H1 (cell line): Measurements from ENCODE around the gene BRK1. TPM values are rescaled to one million over a fixed set of nuclear protein-coding genes. Genes with fewer than 3 reads are reported as not detected.
"Not testable (repeated sequence)": the region's sequence is repeated elsewhere in the genome, so short reads cannot be mapped to it uniquely, and the experiment has no call there.

ENCODE experiments used
- CTCF ChIA-PET: fragments of 300-600 bp; sonication (Branson Sonifier 250); formaldehyde crosslinking; loops from one replicate; lab custom pipeline; 2021; ENCODE audit not compliant: partially characterized antibody; lab: Charles Lee
- POLR2A ChIA-PET: fragments of 300-600 bp; sonication (Branson Sonifier 250); formaldehyde crosslinking; loops from one replicate; lab custom pipeline; 2021; ENCODE audit warnings: inconsistent platforms; ENCODE audit not compliant: partially characterized antibody; lab: Charles Lee
- DNase-seq, 2 experiments: peaks; one replicate each; pipeline versions ENCODE4 v3.0.0 to v3.0.0-alpha.2; 2010 to 2022; ENCODE audit warnings: low spot score in 2 of 2, low read depth in 1 of 2, mixed read lengths in 1 of 2
- FAIRE-seq: peaks from 2 replicates; lab custom pipeline; 2011; peaks lifted over from hg19 to GRCh38; lab: Jason Lieb, UNC
- H2AFZ ChIP-seq: 2 replicates; pipeline ENCODE4 v1.8.1; 2012; ENCODE audit warnings: low read length, inconsistent platforms
- H2AK5ac ChIP-seq: 2 replicates; pipeline ENCODE4 v1.6.1; 2013; ENCODE audit warnings: low read depth, low read length
- H2BK120ac ChIP-seq: replicated peaks from 2 replicates; pipeline ENCODE3; 2013; ENCODE audit warnings: low read depth, low read length, inconsistent platforms
- H2BK12ac ChIP-seq: 2 replicates; pipeline ENCODE4 v1.6.1; 2013; ENCODE audit warnings: low read depth, low read length
- H2BK15ac ChIP-seq: 2 replicates; pipeline ENCODE4 v1.6.1; 2013; ENCODE audit warnings: low read length
- H2BK20ac ChIP-seq: 2 replicates; pipeline ENCODE4 v1.6.1; 2013; ENCODE audit warnings: low read length
- H2BK5ac ChIP-seq: 2 replicates; pipeline ENCODE4 v1.6.1; 2013; ENCODE audit warnings: low read depth, low read length
- H3K14ac ChIP-seq: 2 replicates; pipeline ENCODE4 v1.6.1; 2013; ENCODE audit warnings: inconsistent platforms; ENCODE audit not compliant: insufficient read length
- H3K18ac ChIP-seq: 2 replicates; pipeline ENCODE4 v1.6.1; 2013; ENCODE audit warnings: low read length; ENCODE audit errors: extremely low read depth
- H3K23ac ChIP-seq: 2 replicates; pipeline ENCODE4 v1.6.1; 2013; ENCODE audit warnings: inconsistent platforms; ENCODE audit not compliant: insufficient read length
- H3K23me2 ChIP-seq: 2 replicates; pipeline ENCODE4 v1.6.1; 2013; ENCODE audit warnings: low read depth, low read length
- H3K27ac ChIP-seq: 2 replicates; pipeline ENCODE4 v1.6.1; 2011; ENCODE audit warnings: low read depth, low read length, inconsistent platforms
- H3K27me3 ChIP-seq, 4 experiments: replicated peaks in 1 of 4; 1 replicate in 1 of 4; 2 replicates in 3 of 4; pipeline versions ENCODE4 v1.6.1 to v1.8.1; 2011 to 2013; ENCODE audit warnings: low read length in 3 of 4, mild to moderate bottlenecking in 3 of 4, inconsistent platforms in 2 of 4, mixed read lengths in 2 of 4, moderate library complexity in 1 of 4; ENCODE audit not compliant: control insufficient read depth in 3 of 4, insufficient read depth in 3 of 4; ENCODE audit errors: extremely low read depth in 1 of 4
- H3K36me3 ChIP-seq, 4 experiments: 2 replicates each; pipeline versions ENCODE4 v1.6.1 to v1.8.1; 2011 to 2013; ENCODE audit warnings: mild to moderate bottlenecking in 4 of 4, low read length in 3 of 4, moderate library complexity in 2 of 4, control low read depth in 1 of 4, inconsistent platforms in 1 of 4; ENCODE audit not compliant: insufficient read depth in 4 of 4, control insufficient read depth in 2 of 4
- H3K4ac ChIP-seq: replicated peaks from 2 replicates; pipeline ENCODE3; 2013; ENCODE audit warnings: low read length, low read depth, mixed read lengths, inconsistent platforms; ENCODE audit not compliant: insufficient read length
- H3K4me1 ChIP-seq, 4 experiments: replicated peaks in 1 of 4; 1 replicate in 1 of 4; 2 replicates in 3 of 4; pipeline versions ENCODE4 v1.6.1 to v1.8.1; 2011 to 2013; ENCODE audit warnings: low read length in 3 of 4, inconsistent platforms in 2 of 4, mixed read lengths in 1 of 4; ENCODE audit not compliant: insufficient read depth in 4 of 4, control insufficient read depth in 3 of 4
- H3K4me2 ChIP-seq, 2 experiments: 2 replicates each; pipeline versions ENCODE4 v1.6.1 to v1.8.1; 2011 to 2013; ENCODE audit warnings: low read depth in 2 of 2, low read length in 2 of 2, control low read depth in 1 of 2, inconsistent platforms in 1 of 2, mild to moderate bottlenecking in 1 of 2; ENCODE audit not compliant: insufficient read depth in 1 of 2
- H3K4me3 ChIP-seq, 4 experiments: fragments of 200-600, 300-600 bp in 1 of 4; sonication (generic), shearing (Covaris generic), sonication (Bioruptor Twin) in 1 of 4; 2 replicates each; pipeline versions ENCODE4 v1.5.1 to v1.8.1; 2011 to 2016; ENCODE audit warnings: low read length in 4 of 4, low read depth in 3 of 4, control low read depth in 2 of 4, inconsistent platforms in 2 of 4, mild to moderate bottlenecking in 2 of 4, mixed read lengths in 1 of 4, moderate library complexity in 1 of 4; ENCODE audit not compliant: insufficient read depth in 2 of 4; ENCODE audit errors: extremely low read depth in 1 of 4
- H3K56ac ChIP-seq: replicated peaks from 2 replicates; pipeline ENCODE3; 2013; ENCODE audit warnings: low read depth, mild to moderate bottlenecking, mixed read lengths, low read length, inconsistent platforms; ENCODE audit not compliant: insufficient read length
- H3K79me1 ChIP-seq: 2 replicates; pipeline ENCODE4 v1.6.1; 2013; ENCODE audit warnings: low read depth, low read length, control low read depth
- H3K79me2 ChIP-seq, 2 experiments: 2 replicates each; pipeline versions ENCODE4 v1.6.1 to v1.8.1; 2012 to 2013; ENCODE audit warnings: low read length in 2 of 2, mild to moderate bottlenecking in 2 of 2, inconsistent platforms in 1 of 2; ENCODE audit not compliant: insufficient read depth in 2 of 2, control insufficient read depth in 1 of 2
- H3K9ac ChIP-seq, 4 experiments: replicated peaks in 1 of 4; 1 replicate in 1 of 4; 2 replicates in 3 of 4; pipeline versions ENCODE4 v1.6.1 to v1.8.1; 2011 to 2013; ENCODE audit warnings: low read depth in 3 of 4, low read length in 3 of 4, control low read depth in 2 of 4, mild to moderate bottlenecking in 2 of 4, moderate library complexity in 2 of 4, inconsistent platforms in 1 of 4; ENCODE audit errors: extremely low read depth in 1 of 4
- H3K9me3 ChIP-seq, 2 experiments: 2 replicates each; pipeline versions ENCODE4 v1.6.1 to v1.8.1; 2012 to 2013; ENCODE audit warnings: mild to moderate bottlenecking in 2 of 2, moderate library complexity in 2 of 2, control low read depth in 1 of 2, inconsistent platforms in 1 of 2, low read depth in 1 of 2, low read length in 1 of 2, mixed read lengths in 1 of 2; ENCODE audit not compliant: insufficient read depth in 2 of 2
- H4K20me1 ChIP-seq, 2 experiments: replicated peaks in 1 of 2; 2 replicates each; pipeline versions ENCODE3 to v1.8.1; 2011 to 2013; ENCODE audit warnings: inconsistent platforms in 2 of 2, low read length in 2 of 2, mild to moderate bottlenecking in 1 of 2; ENCODE audit not compliant: insufficient read depth in 2 of 2, control insufficient read depth in 1 of 2
- H4K5ac ChIP-seq: 2 replicates; pipeline ENCODE4 v1.6.1; 2013; ENCODE audit warnings: low read length, low read depth, mixed read lengths, inconsistent platforms; ENCODE audit not compliant: insufficient read length
- H4K8ac ChIP-seq: 2 replicates; pipeline ENCODE4 v1.8.0; 2013; ENCODE audit warnings: mild to moderate bottlenecking, moderate library complexity, low read length, inconsistent platforms; ENCODE audit not compliant: insufficient read depth; ENCODE audit errors: extremely low read depth
- H4K91ac ChIP-seq: replicated peaks from 2 replicates; pipeline ENCODE3; 2013; ENCODE audit warnings: low read length, mixed read lengths, inconsistent platforms; ENCODE audit not compliant: insufficient read length
- WGBS, 2 experiments: shearing (Covaris generic) in 1 of 2; methylation state at CpG; one replicate each; pipeline versions ENCODE4 v1.1.6 to v1.1.7; 2013 to 2015; ENCODE audit warnings: low lambda C conversion rate in 2 of 2, mixed read lengths in 2 of 2, inconsistent platforms in 1 of 2, low coverage in 1 of 2, missing lambda C conversion rate in 1 of 2; ENCODE audit not compliant: insufficient replicate concordance in 2 of 2, insufficient coverage in 1 of 2, insufficient read length in 1 of 2; ENCODE audit errors: extremely low coverage in 1 of 2, missing lambda C conversion rate in 1 of 2; 5-methylcytosine and 5-hydroxymethylcytosine counted together
- polyA plus RNA-seq, 7 experiments: library from polyadenylated mRNA; depleted of rRNA in 3 of 7; stranded (reverse) in 5 of 7; unstranded in 2 of 7; fragments of >200 nt in 5 of 7; fragments of 200-250 nt in 2 of 7; gene quantifications; 1 replicate in 5 of 7; 2 replicates in 1 of 7; 4 replicates in 1 of 7; pipeline versions ENCODE4 v1.2.1 to v1.2.3, GENCODE V29; 2011 to 2013; ENCODE audit warnings: missing spikeins in 2 of 7, mixed read lengths in 2 of 7
- total RNA-seq: library from RNA; stranded (reverse); fragmentation: NEBNext Ultra II Directional; extraction: Animal tissue kit (Norgen Biotek cat#: 25700); gene quantifications from 2 replicates; pipeline ENCODE4 v1.2.1, GENCODE V29; 2021

The BRK1 gene
- total and polyA plus RNA-seq, 2 of the 8 experiments (the other 6 are each of a cell fraction or from before 2014, with no cell fraction given) = 137 to 164 TPM

DNA sequence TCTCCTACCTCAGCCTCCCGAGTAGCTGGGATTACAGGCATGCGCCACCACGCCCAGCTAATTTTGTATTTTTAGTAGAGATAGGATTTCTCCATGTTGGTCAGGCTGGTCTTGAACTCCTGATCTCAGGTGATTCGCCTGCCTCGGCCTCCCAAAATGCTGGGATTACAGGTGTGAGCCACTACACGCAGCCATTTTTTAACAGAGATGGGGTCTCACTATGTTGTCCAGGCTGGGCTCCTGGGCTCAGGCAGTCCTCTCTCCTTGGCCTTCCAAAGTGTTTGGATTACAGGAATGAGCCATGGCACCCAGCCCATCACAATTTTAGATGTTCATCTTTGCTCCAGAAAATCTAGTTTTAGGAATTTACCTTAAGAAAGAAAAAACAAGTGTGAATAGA lies 43.1 kb downstream of the BRK1 start:
- H2BK20ac ChIP-seq, H2BK15ac ChIP-seq, H3K14ac ChIP-seq, H4K91ac ChIP-seq, H3K27ac ChIP-seq, H4K20me1 ChIP-seq, H3K79me1 ChIP-seq, H3K4ac ChIP-seq, H2BK120ac ChIP-seq, H3K79me2 ChIP-seq, H3K18ac ChIP-seq, H3K23ac ChIP-seq, H2AFZ ChIP-seq, CTCF ChIA-PET, DNase-seq, H3K4me3 ChIP-seq, H3K36me3 ChIP-seq, H2BK5ac ChIP-seq, H2BK12ac ChIP-seq, H4K8ac ChIP-seq, H3K9me3 ChIP-seq, H3K27me3 ChIP-seq, H3K4me1 ChIP-seq, H3K56ac ChIP-seq, H2AK5ac ChIP-seq, H3K23me2 ChIP-seq, H4K5ac ChIP-seq, H3K4me2 ChIP-seq, H3K9ac ChIP-seq, FAIRE-seq: not testable (repeated sequence)
- 87% methylated on average over 5 of the region's 6 CpGs; no CpG with 5 or more reads in 1 of the 2 experiments for WGBS, 2 experiments
- POLR2A ChIA-PET = interaction anchor here (0.6 to 1.1 kb wide), 3 partner anchors 11 to 67 kb away, joined by 3 to 4 read pairs (median 3); no protein-coding TSS in a partner anchor
